GM18520 (cell line): Measurements from ENCODE around the gene MAP1LC3B2.
A peak's percentile ranks its signal among the peaks of the same experiment; 100 is the strongest.

Experiments
- ATAC-seq: cut with Tn5 transposase; IDR thresholded peaks from one replicate; pipeline ENCODE4 v1.9.1; 2021; ENCODE audit not compliant: unreplicated experiment

The MAP1LC3B2 gene

DNA sequence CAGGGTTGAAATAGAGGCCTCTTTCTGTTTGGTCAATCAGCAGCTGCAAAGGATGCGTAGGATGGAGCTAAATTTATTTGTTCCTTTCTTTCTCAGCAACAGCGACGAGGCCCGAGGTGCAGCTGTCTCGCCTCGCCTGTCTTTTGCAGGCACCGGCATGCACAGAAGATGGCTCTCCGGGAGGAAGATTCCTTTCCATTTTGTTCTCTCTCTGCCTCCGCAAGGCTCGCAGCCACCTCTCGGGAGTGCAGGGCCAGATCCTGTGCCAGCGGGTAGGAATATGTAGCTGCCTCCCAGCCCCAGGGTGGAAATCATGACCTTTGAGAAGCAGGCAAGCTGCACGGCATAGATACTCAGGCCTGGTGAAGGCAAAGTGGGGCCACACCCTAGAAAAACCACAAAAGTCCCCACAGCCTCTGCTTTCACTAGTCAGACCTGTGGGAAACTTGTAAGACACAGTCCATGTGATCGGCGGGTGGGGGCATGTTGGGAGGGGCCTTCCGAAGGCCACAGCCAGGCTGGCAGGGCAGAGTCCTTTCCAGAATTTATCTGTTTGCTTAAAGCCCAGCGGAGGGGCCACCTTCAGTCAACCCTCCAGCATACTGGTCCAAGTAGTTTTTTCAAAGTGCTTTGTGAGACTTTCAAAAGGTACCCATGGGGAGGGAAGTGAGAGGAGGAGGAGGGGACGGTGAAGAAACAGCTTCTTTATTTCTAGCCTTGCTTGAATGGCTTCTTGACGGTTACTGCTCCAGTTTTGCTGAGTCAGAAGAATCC is at the start of gene MAP1LC3B2:
MAP1LC3B2 (plus strand) TSS at position 220 of the 774 bp plus-strand sequence. CDS start 16,562 bp downstream, outside the sequence.
- peak; percentile 74 for ATAC-seq

DNA sequence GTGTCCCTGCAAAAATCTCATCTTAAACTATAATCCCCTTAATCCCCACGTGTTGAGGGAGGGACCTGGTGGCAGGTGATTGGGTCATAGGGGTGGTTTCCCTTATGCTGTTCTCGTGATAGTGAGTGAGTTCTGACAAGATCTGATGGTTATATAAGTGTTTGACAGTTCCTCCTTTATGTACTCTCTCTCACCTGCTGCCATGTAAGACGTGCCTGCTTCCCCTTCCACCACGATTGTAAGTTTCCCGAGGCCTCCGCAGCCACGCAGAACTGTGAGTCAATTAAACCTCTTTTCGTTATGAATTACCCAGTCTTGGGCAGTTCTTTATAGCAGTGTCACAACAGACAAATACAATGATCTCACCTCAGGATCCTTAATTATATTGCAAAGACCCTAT is 45.2 kb upstream of the MAP1LC3B2 start:
- no peak for ATAC-seq

DNA sequence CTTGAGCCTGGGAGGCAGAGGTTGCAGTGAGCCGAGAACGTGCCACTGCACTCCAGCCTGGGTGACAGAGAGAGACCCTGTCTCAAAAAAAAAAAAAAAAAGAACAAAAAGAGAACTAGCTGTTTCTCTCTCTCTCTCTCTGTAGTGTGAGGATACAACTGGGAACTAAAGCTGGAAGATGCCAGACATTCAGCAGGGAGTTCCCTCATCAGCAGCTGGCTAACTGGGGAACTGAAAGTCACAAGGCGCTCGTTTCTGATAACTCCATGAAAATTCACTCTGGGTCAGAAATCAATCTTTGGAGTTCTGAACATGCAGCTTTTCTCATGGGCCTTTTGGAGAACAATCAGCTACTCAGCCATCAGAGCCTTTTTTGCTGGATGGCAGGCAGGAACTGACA is 43.5 kb upstream of the MAP1LC3B2 start:
- no peak for ATAC-seq

DNA sequence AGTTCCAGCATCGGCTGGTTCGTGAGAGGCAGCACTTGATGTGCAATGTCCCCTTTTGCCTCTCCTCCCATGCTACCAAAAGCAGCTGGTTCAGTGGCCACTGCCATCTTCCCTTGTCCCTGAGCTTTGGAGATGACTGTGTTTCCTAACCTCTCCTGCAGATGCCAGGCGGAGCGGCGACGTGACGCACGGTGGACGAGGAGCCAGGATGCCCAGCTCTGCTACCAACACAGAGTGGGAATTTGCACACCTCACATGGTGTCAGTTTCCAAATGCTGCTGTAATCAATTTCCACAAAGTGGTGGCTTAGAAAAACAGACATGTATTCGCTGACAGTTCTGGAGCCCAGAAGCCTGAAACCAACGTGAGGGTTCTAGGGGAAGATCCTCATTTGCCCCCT is 42.5 kb upstream of the MAP1LC3B2 start:
- ATAC-seq: no peak

DNA sequence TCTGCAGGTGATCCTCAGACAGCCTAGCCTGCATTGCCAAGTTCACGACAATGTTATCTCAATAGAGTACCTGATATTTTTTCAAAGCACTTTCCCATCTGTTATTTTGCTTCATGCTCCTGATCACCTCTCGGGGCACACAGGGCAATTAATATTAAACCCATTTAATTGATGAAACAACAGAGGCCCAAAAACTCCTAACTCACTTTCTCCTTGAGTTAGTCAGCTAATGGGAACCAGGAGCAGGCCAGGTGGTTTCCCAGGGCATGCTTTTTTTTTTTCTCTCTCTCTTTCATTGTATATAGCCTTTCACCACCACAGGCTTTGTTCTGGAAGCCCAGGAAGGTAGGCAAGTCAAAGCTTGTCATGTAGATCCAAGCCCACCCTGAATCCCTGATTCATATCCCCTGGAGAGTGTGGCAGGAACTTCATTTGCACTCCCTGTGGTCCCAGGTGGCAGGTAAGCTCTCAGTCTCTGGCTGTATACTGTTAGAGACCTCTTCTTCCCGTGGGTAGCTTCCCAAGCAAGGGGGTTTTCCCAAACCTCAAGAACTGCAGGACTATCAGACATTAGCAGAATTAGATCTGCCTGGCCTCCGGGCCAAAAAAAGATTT is 41.6 kb upstream of the MAP1LC3B2 start:
- ATAC-seq: no peak

DNA sequence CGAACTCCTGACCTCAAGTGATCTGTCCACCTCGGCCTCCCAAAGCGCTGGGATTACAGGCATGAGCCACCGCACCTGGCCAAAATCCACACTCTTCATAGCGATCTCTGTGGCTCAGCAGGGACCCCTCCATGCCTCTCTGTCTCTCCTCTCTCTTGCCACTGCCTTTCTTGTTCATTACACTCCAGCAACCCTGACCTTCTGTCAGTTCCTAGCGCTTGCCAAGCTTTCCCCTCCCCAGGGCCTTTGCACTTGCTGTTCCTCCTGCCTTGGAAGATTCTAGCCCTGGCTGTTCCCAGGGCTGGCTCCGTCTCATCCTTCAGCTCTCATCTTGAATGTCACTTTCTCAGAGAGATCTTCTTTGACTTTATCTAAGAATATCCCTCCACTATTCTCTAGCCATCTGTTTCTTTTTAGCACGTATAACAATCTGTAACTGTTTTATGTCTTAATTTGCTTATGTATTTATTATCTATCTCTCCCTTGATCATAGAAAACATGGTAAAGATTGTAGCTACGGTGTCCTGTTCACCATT is 38.9 kb upstream of the MAP1LC3B2 start:
- no peak for ATAC-seq

DNA sequence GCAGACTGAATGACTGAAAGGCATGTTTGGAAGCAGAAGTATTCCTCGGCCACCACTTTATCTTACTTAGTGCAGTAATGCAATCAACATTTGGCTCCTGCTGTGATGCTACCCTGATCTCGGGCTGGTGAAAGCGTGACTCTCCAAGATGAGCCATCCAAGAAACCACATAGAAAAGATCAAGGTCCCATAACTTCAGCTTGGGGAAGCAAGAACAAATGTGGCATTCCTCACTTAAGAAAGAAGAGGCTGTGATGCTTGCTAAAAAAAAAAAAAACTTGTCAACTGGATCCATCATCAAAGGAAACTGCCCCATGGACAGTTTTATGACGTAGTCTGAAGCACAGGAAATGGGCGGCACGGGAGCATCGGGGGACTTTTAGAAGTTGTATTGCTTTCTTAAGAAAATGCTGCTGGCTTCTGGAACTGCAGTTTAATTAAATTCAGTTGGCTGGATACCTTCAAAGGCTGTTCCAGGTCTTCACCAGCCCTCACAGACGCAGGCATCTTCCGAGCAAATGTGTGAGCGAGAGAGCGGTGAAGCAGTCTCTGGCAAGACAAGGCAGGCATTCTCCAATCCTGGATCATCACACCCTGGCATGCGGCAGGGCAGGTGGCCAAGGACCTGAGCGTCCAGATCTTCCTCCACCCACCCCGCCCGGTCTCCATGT is 38.2 kb upstream of the MAP1LC3B2 start:
- ATAC-seq: no peak

DNA sequence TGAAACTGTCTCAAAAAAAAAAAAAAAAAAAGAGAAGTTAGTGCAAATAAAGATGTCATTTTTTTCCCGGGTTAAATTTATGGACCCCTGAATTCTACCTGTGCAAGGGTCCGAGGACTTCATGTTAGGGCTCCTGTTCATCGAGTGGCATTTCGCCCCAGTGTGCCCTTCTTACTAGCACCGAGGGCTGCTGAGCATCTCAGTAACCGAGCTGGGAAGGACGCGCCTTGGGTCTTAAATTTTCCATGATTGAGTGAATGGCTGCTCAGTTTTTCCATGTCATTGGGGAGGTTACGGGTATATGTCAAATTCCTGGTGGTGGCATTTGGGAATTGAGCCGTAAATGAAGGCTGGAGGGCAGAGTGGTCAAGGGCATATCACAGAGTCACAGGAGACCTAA is 34.9 kb upstream of the MAP1LC3B2 start:
- ATAC-seq: no peak

DNA sequence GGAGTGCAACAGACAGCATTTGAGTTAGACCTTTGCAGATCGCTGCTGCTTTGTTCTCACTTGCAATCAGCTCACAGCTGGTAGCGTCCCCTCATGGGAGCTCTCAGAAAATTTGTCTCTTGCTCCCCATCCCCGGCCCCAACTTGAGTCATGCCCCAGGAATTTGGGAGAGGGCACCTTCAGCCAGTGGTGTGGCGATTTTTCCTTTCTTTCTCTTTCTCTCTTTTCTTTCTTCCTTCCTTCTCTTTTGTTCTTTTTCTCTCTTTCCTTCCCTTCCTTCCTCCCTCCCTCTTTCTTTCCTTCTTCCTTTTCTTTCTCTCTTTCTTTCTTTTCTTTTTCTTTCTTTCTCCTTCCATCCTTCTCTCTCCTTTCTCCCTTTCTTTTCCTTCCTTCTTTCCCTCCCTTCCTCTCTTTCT is 34.2 kb upstream of the MAP1LC3B2 start:
- ATAC-seq: no peak

DNA sequence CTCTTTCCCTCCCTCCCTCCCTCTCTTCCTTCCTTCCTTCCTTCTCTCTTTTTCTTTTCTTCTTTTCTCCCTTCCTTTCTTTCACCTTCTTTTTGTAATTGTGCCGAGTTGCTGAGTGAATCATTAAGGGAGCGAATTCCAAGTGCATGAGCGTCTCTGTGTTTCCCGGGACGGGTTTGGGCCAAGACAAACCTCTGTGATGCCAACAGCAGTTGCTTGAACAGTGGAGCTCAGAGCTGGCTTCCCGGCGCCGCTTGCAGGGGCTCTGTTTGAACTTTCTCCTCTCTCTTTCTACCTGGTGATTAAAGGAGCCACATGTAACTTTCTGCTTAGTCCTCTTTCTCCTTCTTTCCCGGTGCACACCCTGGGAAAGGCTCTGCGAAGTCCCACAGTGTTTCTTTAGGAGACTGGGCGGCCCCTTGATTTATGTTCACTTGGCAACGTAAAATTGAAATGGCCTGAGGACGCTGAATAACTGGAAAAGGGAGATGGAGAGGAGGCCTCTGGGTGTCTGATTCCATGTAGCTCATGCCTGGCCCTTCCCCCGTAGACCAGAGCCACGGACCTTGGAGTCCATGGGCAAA is 33.7 kb upstream of the MAP1LC3B2 start:
- ATAC-seq: no peak

DNA sequence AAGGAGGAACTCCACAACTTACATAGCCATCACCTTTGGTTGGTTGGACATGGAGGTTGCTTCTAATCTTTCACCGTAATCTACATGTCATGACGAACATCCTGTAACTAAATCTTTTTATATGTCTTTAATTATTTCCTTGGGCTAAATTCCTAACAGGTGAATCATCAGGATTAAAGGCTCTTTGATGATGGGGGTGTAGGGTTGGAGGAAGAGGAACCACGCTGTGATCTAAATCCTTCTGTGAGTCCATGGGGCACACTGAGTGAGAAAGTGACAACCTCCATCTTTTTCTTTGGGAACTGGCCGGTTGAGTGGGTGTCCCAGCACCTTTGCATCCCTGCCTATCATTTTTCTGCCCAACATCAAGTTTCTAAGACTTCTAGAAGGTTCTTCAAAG is 31.1 kb upstream of the MAP1LC3B2 start:
- no peak for ATAC-seq

DNA sequence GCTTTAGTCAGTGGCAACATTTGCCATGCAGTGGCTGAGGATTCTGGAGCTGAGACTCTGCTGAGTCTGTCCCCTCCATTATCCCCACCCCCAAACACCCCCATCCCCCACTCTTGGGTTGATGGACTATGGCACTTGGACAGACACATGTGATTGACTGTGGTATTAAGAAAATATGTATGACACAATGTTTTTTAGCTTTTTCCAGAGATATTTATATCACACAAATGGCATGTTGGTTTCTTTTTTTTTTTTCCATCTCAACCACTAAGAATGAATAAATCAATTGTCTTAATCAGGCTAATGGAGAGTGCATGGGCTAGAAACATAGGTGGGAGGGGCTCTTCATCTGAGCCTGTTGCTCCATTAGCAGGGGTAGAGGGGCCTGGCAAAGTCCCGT is 30.7 kb upstream of the MAP1LC3B2 start:
- ATAC-seq: no peak

DNA sequence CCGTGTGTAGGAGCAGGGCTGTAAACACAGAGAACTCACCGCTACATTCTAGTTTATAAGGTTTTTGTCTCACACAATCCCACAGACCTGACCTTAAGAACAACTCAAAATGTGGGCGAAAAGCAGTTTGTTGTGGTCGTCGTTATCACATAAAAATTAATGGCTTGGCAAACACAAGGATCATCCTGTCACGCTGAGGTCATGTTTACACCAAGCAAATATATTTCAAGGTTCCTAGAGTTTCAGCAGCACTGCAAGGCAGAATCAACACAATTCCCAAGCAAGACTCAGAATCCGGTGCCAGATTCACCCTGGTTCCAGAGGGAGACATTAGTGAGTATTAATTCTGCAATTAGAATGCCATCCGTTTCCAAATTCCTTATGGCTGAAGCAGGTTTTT is 30.1 kb upstream of the MAP1LC3B2 start:
- no peak for ATAC-seq

DNA sequence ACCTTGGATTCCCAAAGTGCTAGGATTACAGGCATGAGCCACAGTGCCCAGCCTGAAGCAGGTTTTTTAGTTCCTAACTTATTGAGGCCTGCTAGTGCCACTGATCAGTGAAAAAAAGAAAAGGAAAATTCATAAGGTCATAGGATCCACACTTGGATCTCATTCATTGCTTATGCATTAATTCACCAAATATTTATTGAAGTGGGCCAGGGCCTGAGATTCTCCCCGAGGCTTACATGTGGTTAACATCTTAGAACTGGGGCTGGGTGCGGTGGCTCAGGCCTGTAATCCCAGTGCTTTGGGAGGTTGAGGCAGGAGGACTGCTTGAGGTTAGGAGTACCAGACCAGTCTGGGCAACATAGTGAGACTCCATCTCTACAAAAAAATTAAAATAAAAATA is 29.5 kb upstream of the MAP1LC3B2 start:
- ATAC-seq: no peak

DNA sequence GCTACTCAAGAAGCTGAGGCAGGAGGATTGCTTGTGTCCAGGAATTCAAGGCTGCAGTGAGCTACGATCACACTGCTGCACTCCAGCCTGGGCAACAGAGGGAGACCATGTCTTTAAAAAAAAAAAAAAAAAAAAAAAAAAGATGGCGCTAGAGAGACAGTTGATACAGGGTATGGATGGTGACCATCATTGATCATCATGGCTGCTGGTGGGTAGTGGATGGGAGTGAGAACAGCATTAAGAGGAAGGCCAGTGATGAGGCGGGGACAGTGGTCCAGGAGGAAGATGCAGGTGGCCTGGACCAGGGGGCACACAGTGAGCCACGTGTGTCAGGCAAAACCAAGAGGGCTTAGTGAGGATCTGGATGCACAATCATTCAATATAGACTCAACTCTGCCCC is 26.8 kb upstream of the MAP1LC3B2 start:
- ATAC-seq: no peak

DNA sequence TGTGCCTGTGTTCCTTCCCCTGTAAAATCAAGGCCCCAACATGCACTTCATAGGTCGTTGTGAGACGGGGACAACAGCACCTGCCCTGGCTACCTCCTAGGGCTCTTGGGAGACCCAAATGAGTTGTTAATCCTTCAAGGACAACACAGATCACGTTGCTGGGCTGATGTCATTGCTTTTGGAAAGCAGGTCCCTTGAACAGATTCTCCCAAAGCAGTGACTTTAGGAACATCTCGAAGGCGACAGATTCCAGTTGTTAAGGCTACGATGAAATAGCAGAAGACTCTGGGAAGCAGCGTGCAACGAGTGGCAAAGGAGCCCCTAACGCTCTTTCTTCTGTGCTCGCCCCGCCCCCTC is 26.2 kb upstream of the MAP1LC3B2 start:
- no peak for ATAC-seq

DNA sequence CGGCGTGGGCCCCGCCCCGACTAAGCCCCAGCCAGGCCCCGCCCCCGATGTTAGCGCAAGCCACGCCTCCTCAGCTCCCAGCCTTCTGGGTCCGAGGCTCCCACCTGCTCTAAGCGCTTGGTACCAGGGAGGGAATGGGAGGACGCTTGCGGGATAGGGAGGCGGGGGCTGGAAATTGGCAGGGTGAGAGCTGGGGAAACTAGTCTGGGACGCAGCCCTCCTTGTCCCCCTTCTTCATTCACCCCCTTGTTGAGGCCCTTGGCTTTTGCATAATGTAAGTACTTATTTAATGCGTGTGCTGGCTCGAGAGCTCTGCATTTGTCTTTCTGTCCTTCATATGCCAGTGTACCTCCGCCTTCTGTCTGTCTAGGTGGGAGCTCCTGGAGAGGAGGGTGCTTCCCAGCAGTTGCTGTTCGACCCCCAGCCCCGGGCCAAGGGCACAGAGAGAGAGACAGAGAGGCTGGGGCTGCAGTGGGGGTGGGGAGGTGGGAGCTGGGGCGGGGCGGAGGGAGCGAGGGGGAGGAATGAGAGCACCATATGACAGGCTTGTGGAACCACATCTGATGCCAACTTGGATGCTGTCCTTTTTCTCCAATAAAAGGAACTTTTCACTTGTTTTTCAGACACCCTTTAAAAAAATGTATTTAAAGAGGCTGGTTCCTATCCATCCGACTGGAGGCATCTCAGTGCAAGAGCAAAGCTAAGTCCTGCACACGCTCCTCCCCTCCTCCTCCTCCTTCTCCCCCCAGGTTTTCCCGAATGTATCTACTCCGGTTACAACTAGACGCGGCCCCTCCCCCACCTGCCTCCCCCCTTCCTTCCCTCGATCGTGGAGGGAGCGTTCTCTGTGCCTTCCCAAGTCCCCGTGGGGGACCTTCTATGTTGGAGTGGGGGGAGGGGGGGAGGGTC is 25.6 kb upstream of the MAP1LC3B2 start:
- no peak for ATAC-seq

DNA sequence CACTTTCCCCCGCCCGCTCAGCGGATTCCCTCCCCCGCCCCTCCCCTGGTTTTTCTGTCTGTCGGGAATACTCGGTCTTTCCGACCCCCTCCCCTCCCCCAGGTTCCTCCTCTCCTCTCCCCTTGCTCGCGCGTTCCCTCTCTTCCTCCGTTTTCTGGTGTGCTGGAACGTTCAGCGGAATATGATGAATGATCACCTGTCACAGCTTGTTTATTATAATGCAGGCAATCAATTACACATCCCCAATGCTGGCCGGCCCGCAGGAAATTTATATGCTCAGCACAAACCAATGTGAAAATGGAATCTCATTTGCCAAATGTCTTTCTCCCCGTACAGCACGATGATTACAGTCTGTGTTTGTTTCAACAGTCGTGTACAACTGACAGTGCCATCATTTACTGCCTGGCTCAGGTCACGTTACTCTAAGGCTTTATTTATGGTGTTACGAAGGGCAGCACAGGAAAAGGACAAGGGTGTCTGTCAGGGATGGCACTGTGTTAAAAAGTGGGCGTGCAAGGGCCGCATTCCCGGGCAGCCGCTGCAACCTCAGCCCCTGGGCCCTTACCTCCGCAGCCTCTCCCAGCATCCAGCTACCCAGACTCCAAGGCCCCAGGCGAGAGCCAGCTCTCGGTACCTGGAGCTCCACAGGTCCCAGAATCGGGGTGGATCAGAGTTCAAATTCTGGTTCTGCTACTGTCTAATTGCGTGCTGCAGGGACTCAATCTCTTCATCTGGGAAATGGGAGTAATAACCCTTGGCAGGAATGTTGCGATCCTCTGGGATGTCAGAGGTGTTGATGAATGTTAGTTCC is 24.7 kb upstream of the MAP1LC3B2 start:
- no peak for ATAC-seq

DNA sequence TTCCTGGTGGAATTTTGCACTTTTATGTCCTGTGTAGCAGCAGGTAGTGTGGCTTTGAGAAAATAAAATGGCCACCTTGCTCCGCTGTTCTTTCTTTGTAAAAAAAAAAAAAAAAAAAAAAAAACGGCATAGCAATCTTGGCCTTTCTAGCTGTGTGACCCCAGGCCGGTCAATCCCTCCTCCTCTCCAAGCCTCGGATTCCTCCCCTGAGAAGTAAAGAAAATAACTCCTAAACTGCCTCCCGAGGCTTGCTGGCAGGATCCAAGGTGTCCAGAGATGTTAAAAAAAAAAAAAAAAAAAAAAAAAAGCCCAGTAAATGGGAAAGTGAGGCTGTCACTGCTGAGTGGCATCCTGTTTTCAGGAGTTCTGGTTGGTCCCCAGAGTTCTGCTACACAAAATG is 23.9 kb upstream of the MAP1LC3B2 start:
- no peak for ATAC-seq
